NCI-H524 treated with DMSO at 0.1 percent for 48 hours (cell line): ENCODE data around the gene SERPINA9.
A peak's percentile ranks its signal among the peaks of the same experiment; 100 is the strongest.
"Not testable (repeated sequence)": the region's sequence is repeated elsewhere in the genome, so short reads cannot be mapped to it uniquely, and the experiment has no call there.

Experiments used
- DNase-seq: peaks from one replicate; lab custom pipeline; 2025; lab: John Stamatoyannopoulos, UW

SERPINA9 gene

GRCh38 chr14:94485944-94486841 lies 10.2 kb upstream of the SERPINA9 start:
- peak; percentile 26 for DNase-seq

- DNase-seq: no peak
Measured at GRCh38 chr14:94484481-94484880, 8.5 kb upstream of the SERPINA9 start.

GRCh38 chr14:94483729-94484275 lies 7.8 kb upstream of the SERPINA9 start:
- no peak for DNase-seq

GRCh38 chr14:94483071-94483451 lies 7.1 kb upstream of the SERPINA9 start:
- DNase-seq: no peak

GRCh38 chr14:94482132-94483070 lies 6.4 kb upstream of the SERPINA9 start:
- not testable (repeated sequence) for DNase-seq

- DNase-seq: no peak
Measured at GRCh38 chr14:94481468-94482131, 5.6 kb upstream of the SERPINA9 start.

GRCh38 chr14:94480809-94481208 lies 4.8 kb upstream of the SERPINA9 start:
- no peak for DNase-seq

- DNase-seq: no peak
Measured at GRCh38 chr14:94478420-94478819, 2.4 kb upstream of the SERPINA9 start.

GRCh38 chr14:94474581-94475031 lies 1.4 kb downstream of the SERPINA9 start:
- no peak for DNase-seq

GRCh38 chr14:94473666-94474410 lies 2.2 kb downstream of the SERPINA9 start:
- DNase-seq: no peak

- DNase-seq: no peak
Measured at GRCh38 chr14:94472842-94473241, 3.2 kb downstream of the SERPINA9 start.

GRCh38 chr14:94471045-94471444 lies 5.0 kb downstream of the SERPINA9 start:
- DNase-seq: no peak

GRCh38 chr14:94470311-94470710 lies 5.7 kb downstream of the SERPINA9 start:
- no peak for DNase-seq

GRCh38 chr14:94469261-94469660 lies 6.7 kb downstream of the SERPINA9 start:
- DNase-seq: no peak

GRCh38 chr14:94467728-94468520 lies 8.1 kb downstream of the SERPINA9 start:
- DNase-seq: no peak

GRCh38 chr14:94466706-94467370 lies 9.2 kb downstream of the SERPINA9 start:
- DNase-seq: no peak

GRCh38 chr14:94465042-94465441 lies 11.0 kb downstream of the SERPINA9 start:
- DNase-seq: no peak

- DNase-seq: no peak
Measured at GRCh38 chr14:94464290-94464689, 11.7 kb downstream of the SERPINA9 start.

GRCh38 chr14:94462763-94463572 lies 13.0 kb downstream of the SERPINA9 start:
- no peak for DNase-seq
